COR-L47 (cell line): Measurements from ENCODE around the gene COL28A1.

ENCODE experiments used
- DNase-seq: peaks from one replicate; lab custom pipeline; 2025; lab: John Stamatoyannopoulos, UW

The COL28A1 gene

DNA sequence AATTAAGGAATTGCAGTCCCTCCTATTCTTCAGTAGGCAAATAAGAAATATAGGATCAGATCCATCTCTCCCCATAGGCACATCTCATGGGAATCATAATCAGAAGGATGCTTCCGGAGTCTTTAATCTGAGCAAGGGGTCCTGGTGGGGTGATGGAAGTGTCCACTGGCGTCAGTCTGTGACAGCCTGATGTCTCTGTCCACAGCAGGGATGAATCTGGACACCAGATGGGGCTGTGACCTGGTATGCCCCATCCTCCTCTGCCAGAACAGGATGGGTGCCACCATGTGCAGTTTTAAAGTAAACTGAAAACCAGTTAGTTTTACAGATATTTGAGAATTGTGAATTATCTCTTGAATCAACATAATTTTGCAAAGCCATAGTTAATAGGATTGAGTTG lies 204.7 kb downstream of the COL28A1 start:
- DNase-seq: no peak

DNA sequence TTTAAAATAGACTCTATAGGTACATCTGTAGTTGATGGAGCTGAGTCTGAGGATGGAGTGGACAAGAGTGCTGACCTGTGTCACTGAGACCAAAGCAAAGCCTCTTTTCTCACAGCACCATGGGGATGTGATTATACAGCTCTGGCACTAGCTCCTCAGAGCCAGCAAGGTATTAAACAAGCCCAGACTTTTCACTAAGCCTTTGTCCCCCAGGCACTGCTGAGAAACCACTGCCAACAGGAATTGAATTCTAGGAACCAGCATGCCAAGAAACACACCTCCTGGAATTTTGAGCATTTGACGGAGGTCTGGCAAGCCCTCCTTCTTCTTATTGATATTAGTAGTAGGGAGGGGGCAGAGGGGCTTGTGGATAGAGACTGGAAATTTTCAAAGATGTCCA lies 206.3 kb downstream of the COL28A1 start:
- DNase-seq: no peak

DNA sequence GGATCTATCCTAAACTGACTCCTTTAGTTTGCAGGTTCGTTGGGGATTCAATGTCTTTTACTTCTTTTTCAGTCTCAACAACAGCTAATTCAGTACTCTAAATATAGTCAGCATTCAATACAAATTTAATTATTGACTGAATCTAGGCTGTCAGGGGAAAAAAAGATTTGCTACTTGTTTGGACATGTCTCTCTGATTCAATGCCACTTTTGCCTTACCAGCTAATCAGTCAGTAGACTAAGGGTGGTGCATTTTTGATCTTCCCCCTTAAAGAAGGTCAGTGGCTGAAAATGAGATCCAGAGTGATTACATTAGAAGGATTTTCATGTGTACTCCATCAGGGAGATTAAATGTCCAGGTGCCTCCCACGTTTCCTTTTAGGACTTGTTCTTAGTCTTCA lies 208.2 kb downstream of the COL28A1 start:
- DNase-seq: no peak

DNA sequence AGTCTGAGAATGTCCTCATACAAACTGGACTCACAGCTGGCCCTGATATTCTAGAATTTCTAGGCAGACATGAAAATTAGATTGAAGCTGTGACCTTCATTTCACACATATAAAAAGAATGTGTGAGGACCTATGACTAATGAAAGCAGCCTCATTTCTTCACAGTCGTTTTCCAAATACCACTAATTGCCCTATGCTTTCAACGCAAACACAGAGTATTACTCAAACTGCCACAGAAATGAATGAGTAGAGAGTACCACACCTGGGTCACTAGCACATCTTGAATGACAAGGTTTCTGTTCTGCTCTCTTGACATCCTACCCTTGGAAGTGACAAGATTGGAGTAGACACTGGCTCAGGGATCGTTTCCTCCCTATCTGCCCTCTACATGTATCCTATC lies 211.0 kb downstream of the COL28A1 start:
- no peak for DNase-seq

DNA sequence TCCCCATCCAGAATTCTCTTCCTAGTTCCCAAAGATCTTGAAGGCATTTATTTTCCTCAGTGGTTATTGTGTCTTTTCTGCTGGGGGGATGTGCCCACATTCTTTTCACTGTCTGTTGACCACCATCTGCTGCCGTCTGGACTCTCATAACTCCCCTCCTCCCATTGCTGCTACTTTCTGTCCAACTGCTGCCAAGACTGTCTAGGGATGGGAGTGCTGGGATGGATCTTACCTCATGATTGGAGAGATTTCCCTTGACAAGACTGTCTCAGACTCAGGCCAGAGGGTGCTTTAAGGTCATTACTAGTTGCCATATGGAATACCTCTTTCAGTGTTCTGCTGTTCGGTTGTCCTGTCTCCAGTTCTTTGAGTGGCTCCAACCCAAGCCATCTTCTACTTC lies 211.8 kb downstream of the COL28A1 start:
- no peak for DNase-seq

DNA sequence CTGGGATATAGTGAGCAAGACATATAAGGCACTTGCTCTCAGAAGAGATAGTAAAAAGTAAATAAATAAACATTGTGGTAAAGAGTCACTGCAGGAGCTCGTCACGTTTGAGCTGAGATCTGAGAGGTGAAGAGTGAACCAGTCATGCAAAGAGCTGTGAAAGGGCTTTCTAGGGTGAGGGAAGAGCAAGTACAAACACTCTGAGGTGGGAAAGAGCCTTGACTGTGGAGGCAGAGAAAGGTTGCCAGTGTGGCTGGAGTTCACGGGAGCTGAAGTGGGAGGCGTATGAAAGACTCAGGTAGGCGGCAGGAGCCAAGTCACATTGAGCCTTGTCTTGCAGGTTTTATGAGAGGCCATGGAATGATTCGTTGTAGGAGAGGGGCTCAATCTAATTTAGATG lies 212.3 kb downstream of the COL28A1 start:
- DNase-seq: no peak

DNA sequence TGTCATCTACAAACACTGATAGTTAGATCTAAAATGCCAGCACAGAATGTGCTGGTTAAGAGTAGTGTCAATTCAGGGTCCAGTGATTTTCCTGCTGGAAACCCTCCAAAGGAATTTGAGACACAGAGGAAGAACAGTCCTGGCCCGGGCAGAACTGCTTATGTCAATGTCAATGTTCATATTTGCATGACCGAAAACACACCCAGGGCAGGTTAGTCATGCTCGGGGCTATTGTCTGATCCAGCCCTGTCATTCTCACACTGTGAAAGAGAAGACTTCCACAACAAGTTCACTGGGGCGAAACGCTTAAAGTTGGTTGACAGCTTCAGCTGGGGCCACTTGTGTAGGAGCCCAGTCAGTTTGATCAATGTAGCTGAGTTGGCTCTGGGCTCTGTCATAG lies 214.0 kb downstream of the COL28A1 start:
- no peak for DNase-seq

DNA sequence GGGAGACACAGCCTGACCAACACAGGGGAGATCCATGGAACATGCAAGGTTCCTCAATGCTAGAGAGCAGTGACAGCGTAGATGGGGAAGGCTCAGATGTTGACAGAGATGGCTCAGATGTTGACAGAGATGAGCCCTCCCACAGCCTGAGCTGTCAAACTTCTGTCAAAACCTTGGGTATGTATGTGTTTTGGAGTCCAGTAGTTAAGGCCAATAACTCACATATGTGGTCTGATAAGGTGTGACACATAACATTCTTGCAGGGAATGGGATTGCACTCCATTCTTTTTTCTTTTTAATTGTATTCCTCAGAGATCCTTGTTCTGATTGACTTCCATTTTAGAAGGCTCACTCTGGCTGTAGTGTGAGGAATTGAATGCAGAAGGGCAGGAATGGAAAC lies 217.1 kb downstream of the COL28A1 start:
- DNase-seq: no peak

DNA sequence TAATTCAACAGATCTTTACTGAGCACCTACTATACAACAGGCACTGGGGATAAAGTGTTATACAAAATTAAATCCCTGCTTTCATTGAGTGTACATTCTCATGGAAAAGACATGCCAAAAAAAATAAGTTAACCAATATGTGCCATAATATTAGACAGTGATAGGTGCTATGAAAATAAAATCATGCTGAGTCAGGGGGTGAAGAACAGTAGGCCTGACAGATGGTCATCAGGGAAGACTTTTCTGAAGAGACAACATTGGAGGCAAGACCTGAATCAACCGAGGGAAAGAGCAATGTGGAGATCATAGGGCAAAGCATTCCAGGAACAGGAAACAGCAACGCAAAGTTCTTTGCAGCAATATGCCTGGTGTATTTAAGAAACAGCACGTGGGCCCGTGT lies 217.8 kb downstream of the COL28A1 start:
- no peak for DNase-seq

DNA sequence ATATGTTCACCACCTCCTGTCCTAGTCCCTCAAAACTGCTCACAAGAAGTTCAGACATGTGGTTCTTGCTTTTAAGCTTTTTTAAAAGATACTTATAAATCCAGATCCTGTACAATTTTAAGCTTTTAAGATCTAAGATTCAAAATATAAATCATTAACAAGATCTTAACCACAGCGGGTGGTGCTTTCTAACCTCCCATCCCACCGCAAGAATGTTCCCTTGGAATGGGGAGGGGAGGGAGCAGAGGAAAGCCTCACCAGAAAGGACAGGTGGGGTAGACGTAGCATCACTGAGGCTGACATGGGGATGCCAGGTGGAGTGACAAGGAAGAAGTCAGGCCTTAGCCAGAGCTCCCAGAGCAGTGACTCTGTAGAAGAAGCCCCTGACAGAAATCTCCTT lies 219.8 kb downstream of the COL28A1 start:
- no peak for DNase-seq

DNA sequence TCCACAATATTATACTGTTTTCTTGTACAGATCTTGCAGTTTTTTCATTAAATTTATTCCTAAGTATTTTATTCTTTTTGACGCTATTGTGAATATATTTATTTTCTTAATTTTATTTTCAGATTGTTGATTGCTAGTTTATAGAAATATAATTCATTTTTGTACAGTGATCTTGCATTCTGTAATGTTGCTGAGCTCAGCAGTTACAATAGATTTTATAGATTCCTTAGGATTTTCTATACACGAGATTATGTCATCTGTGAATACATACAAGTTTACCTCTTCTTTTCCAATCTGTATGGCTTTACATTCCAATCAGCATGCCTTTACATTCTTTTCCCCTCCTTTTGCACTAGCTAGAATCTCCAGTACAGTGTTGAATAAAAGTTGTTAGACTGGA lies 223.3 kb downstream of the COL28A1 start:
- no peak for DNase-seq

DNA sequence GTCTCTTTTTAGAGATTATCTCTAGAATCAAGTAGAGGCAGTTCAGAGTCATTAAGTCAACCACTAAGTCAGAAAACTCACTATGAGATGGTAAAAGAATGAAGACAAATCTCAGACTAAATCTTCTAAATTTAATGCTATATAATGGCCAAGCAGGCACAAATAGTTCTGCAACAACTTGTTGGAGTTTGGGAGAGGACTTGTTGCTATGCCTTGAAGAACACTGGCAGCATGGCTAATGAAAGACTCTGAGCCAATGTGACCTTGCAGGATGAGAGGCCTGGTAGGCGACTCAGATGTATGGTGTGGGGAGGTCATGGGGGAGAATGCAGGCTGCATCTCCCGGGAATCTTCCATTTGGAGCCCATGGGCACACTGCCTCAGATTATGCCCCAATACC lies 224.7 kb downstream of the COL28A1 start:
- no peak for DNase-seq

DNA sequence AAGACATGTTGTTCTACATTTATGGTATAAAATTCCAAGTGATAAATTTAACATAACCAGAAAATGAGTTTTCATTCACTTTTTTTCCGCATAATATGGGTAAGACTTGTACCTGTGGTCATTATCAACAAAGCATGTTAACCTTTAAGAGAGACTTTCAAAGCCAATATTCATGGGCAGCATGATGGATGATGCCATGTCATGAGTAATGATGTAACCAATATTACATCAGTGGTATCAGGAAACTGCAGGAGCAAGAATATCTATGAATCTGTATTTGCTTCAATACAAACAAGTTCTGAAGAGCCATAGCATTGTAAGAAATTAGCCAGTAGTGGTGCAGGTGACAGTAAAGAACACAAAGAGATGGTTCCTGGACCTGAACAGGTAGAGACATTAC lies 226.5 kb downstream of the COL28A1 start:
- DNase-seq: no peak
